A673 (cell line): ENCODE results near the gene TMEM255A. TPM values are rescaled to one million over a fixed set of nuclear protein-coding genes. Genes with fewer than 3 reads are reported as not detected.
"Not testable (repeated sequence)": the region's sequence is repeated elsewhere in the genome, so short reads cannot be mapped to it uniquely, and the experiment has no call there.

ENCODE experiments used
- BruUV-seq: library from RNA; stranded (reverse); fragments of 400-500 nt; replicated peaks from 2 replicates; lab custom pipeline; 2021; lab: Mats Ljungman, UMichigan
- CTCF ChIA-PET: fragments of 300-600 bp; sonication (Branson Sonifier 250); formaldehyde crosslinking; loops from one replicate; lab custom pipeline; 2022; ENCODE audit warnings: antibody characterized with exemption; lab: Charles Lee
- POLR2A ChIA-PET: fragments of 300-600 bp; sonication (Branson Sonifier 250); formaldehyde crosslinking; loops from one replicate; lab custom pipeline; 2022; ENCODE audit warnings: antibody characterized with exemption; ENCODE audit not compliant: low non-redundant PET; lab: Charles Lee
- DNase-seq: peaks from one replicate; pipeline ENCODE4 v3.0.0-alpha.2; 2015; ENCODE audit warnings: low spot score
- H3K27ac ChIP-seq: fragments of 200-600 bp; sonication (generic); 2 replicates; pipeline ENCODE4 v1.5.1; 2016; ENCODE audit warnings: mixed run types, low read depth, mild to moderate bottlenecking, mixed read lengths, antibody characterized with exemption, low read length; ENCODE audit not compliant: poor library complexity, severe bottlenecking
- H3K27me3 ChIP-seq: fragments of 200-600 bp; sonication (generic); replicated peaks from 2 replicates; pipeline ENCODE4 v1.6.1; 2017; ENCODE audit warnings: mixed run types, low read depth, mild to moderate bottlenecking, mixed read lengths, antibody characterized with exemption, low read length; ENCODE audit not compliant: insufficient read depth, poor library complexity
- H3K36me3 ChIP-seq: fragments of 200-600 bp; sonication (generic); 2 replicates; pipeline ENCODE4 v1.6.1; 2016; ENCODE audit warnings: mixed run types, mild to moderate bottlenecking, mixed read lengths, antibody characterized with exemption, low read length; ENCODE audit not compliant: insufficient read depth, poor library complexity, severe bottlenecking
- H3K4me1 ChIP-seq: fragments of 200-600 bp; sonication (generic); 2 replicates; pipeline ENCODE4 v1.6.1; 2017; ENCODE audit warnings: mixed run types, mild to moderate bottlenecking, mixed read lengths, antibody characterized with exemption, low read length; ENCODE audit not compliant: insufficient read depth, poor library complexity, severe bottlenecking
- H3K4me3 ChIP-seq: fragments of 200-600 bp; sonication (generic); 2 replicates; pipeline ENCODE4 v1.5.1; 2016; ENCODE audit warnings: low read depth, mixed run types, mild to moderate bottlenecking, mixed read lengths, low read length; ENCODE audit not compliant: poor library complexity, severe bottlenecking
- H3K9me3 ChIP-seq: fragments of 200-600 bp; sonication (generic); 2 replicates; pipeline ENCODE4 v1.6.1; 2016; ENCODE audit warnings: mixed run types, low read depth, mild to moderate bottlenecking, mixed read lengths, antibody characterized with exemption, low read length; ENCODE audit not compliant: poor library complexity, severe bottlenecking
- EZH2 ChIP-seq: fragments of 200-600 bp; sonication (generic); IDR thresholded peaks from 2 replicates; pipeline ENCODE4 v1.6.1; 2017; ENCODE audit warnings: borderline replicate concordance, low read depth, mild to moderate bottlenecking, mixed read lengths, antibody characterized with exemption, low read length; ENCODE audit not compliant: poor library complexity, severe bottlenecking
- intact Hi-C: fragments of 100-400 bp; cut with micrococcal nuclease; formaldehyde crosslinking; loops from one replicate; pipeline ENCODE4 v1.10.0; 2022; ENCODE audit not compliant: unreplicated experiment
- total RNA-seq: library from RNA; stranded (reverse); gene quantifications from 2 replicates; pipeline ENCODE4 v1.2.3, GENCODE V29; 2021
- TF ChIP-seq, protein P1 (sequence below): fragments of 300-800, 200-600 bp; sonication (generic); conservative IDR thresholded peaks from 2 replicates; pipeline ENCODE4 v1.5.1; 2017; ENCODE audit warnings: low read depth, mild to moderate bottlenecking, antibody characterized with exemption, low read length, moderate library complexity, mixed read lengths

Gene TMEM255A
- total RNA-seq, 1 experiment from 2014 or later, result 0.56 TPM

DNA sequence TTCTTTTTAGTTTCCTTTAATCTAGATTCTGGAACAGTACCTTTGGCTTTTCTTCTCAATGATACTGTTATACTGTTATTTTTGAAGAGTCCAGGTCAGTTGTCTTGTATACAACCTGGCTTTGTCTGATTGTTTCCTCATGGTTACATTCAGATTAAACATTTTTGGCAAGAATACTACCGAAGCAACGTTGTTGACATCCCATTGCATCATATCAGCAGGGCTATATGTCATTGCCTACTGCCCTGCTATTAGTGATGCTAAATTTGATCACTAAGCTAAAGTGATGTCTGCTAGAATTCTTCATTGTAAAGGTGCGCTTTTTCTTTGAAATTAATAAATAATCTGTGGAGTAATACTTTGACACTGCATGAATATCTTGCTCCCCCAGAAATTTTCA, 44.8 kb upstream of the TMEM255A start:
- Histone ChIP-seq H3K27ac (no peak overlapping the region), H3K27me3 (no peaks in the 10 kb centered on the region), H3K4me1 (peaks cover 17% of the 10 kb centered on the region), H3K9me3 (no peaks in the 10 kb centered on the region), H3K4me3 (no peak overlapping the region), H3K36me3 (no peaks in the 10 kb centered on the region)
- POLR2A ChIA-PET, result no interaction called here
- CTCF ChIA-PET, result no interaction called here
- no TSS peak for BruUV-seq
- no peak for DNase-seq
- TF ChIP-seq EZH2, result no peak
- TF ChIP-seq, protein P1, sequence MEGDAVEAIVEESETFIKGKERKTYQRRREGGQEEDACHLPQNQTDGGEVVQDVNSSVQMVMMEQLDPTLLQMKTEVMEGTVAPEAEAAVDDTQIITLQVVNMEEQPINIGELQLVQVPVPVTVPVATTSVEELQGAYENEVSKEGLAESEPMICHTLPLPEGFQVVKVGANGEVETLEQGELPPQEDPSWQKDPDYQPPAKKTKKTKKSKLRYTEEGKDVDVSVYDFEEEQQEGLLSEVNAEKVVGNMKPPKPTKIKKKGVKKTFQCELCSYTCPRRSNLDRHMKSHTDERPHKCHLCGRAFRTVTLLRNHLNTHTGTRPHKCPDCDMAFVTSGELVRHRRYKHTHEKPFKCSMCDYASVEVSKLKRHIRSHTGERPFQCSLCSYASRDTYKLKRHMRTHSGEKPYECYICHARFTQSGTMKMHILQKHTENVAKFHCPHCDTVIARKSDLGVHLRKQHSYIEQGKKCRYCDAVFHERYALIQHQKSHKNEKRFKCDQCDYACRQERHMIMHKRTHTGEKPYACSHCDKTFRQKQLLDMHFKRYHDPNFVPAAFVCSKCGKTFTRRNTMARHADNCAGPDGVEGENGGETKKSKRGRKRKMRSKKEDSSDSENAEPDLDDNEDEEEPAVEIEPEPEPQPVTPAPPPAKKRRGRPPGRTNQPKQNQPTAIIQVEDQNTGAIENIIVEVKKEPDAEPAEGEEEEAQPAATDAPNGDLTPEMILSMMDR, result no peak
- intact Hi-C loops, result no loop called here

- DNase-seq, result no peak
- H3K4me1 ChIP-seq, result no peaks in the 10 kb centered on the region
- H3K27me3 ChIP-seq, result no peaks in the 10 kb centered on the region
- ChIA-PET CTCF (no interaction called here), POLR2A (no interaction called here)
- no peak for TF ChIP-seq EZH2
- TF ChIP-seq, protein P1, result no peak
- no peaks in the 10 kb centered on the region for H3K9me3 ChIP-seq
- intact Hi-C loops, result no loop called here
- no TSS peak for BruUV-seq
- no peak overlapping the region for H3K27ac ChIP-seq
- no peak overlapping the region for H3K4me3 ChIP-seq
- H3K36me3 ChIP-seq, result no peaks in the 10 kb centered on the region
Observed at GRCh38 chrX:120350450-120351138, 39.3 kb upstream of the TMEM255A start.

DNA sequence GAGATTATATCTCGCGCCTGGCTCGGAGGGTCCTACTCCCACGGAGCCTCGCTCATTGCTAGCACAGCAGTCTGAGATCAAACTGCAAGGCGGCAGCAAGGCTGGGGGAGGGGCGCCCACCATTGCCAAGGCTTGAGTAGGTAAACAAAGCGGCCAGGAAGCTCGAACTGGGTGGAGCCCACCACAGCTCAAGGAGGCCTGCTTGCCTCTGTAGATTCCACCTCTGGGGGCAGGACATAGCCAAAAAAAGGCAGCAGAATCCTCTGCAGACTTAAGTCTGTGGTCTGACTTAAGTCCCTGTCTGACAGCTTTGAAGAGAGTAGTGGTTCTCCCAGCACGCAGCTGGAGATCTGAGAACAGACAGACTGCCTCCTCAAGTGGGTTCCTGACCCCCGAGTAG, 33.3 kb upstream of the TMEM255A start:
- intact Hi-C loops, POLR2A ChIA-PET, CTCF ChIA-PET, H3K36me3 ChIP-seq, DNase-seq, H3K27me3 ChIP-seq, H3K4me1 ChIP-seq, H3K27ac ChIP-seq, H3K4me3 ChIP-seq, BruUV-seq, H3K9me3 ChIP-seq: not testable (repeated sequence)

DNA sequence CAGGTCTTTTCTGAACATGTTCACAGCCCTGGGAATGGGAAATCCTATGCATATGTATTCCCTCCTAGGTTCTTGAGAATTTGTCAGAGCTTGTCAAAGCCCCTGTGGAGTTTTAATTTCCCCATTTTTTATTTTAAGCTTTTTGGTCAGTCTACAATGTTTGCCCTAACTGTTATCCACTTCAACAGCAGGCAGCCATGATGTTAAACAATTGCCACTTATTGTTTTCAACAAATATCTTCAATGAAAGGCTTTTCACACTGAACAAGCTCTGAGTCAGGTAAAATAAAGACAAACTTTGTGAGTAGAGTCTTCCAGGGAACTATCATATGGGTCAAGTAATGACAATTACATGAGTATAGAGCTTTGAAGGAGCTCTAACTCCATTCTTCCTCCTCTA, 25.6 kb upstream of the TMEM255A start:
- intact Hi-C loops, result no loop called here
- Histone ChIP-seq H3K27ac (no peak overlapping the region), H3K4me3 (no peak overlapping the region), H3K4me1 (no peaks in the 10 kb centered on the region), H3K9me3 (peaks cover 13% of the 10 kb centered on the region), H3K36me3 (no peaks in the 10 kb centered on the region), H3K27me3 (no peaks in the 10 kb centered on the region)
- ChIA-PET POLR2A (no interaction called here), CTCF (no interaction called here)
- BruUV-seq, result no TSS peak
- no peak for TF ChIP-seq EZH2
- TF ChIP-seq, protein P1, result no peak
- DNase-seq, result no peak
